Measurements from ENCODE around the gene FGF22.

The FGF22 gene

DNA sequence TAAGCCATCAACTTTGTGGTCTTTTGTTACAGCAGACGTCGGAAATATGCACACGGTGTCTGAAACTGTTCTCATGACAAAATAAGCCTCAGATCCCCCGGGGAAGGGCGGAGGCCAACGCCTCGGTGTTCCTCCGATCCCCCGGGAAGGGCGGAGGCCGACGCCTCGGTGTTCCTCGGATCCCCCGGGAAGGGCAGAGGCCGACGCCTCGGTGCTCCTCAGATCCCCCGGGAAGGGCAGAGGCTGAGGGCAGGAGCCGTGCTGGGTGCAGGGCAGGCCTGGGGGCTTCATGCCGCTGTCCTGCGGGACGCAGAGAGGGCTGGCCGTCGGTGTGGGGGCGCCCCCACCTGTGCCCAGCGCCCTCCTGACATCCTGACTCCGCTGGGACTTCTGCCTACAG lies 4.7 kb downstream of the FGF22 start:
- no peak for DNase-seq (ENCODE audit: low spot score)

DNA sequence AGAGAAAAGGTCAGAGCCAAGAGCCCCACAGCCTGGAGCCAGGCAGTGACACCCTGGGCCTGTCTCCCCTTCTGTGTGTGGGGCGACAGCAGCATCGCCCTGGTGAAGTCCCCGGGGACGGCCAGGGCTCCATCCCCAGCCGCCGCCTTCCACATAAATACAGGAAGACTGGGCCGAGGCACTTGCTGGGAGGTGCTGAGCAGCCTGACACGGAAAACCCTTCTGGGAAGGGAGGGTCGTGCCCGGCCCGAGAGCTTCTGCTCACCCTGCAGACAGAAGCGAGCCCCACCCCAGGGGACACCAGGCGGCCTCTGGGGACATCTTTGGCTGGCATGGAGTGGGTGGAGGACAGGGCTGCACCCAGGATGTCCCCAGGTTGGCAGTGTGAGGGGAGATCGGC lies 5.1 kb downstream of the FGF22 start:
- no peak for DNase-seq (ENCODE audit: low spot score)

DNA sequence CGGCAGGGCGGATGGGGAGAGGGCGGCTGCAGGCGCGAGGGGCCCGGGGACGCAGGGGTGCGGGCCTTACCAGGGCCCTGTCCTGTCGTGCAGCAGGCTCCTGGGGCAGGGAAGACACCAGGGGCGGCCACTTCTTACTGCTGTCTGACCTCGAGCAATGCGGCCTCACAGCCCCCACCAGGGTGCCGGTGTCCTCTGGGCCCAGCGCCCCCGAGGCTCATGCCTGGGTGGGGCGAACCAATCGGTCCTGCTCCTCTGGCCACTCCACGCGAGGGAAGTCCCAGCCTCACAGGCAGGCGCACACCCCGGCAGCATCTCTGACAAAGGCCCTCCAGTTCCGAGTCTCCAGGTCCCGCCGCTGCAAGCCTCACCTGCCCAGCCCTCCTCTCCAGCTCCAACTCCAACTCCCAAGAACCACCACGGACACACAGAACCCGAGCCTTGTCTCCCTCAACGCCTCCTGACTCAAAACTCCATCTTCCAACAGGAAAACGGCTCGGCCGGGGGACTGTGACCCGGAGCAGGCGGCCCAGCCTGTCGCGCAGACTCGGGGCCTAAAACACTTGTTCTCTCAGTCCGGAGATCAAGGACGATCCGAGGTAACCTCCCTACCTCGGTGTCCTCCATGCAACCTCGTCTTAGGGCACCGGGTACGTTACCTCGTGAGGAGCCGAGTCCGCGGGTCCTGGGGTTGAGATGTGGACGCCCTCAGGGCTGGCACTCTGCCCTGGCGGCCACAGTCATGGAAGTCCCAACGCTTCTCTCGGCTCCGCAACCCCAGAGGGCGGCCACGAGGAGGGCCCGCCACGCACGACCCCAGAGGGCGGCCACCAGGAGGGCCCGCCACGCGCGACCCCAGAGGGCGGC lies 6.5 kb downstream of the FGF22 start:
- DNase-seq (ENCODE audit: low spot score): no peak

GRCh38 chr19:646779-647565 lies 7.3 kb downstream of the FGF22 start:
- DNase-seq (ENCODE audit: low spot score): no peak

GRCh38 chr19:647566-648284 lies 8.0 kb downstream of the FGF22 start:
- DNase-seq (ENCODE audit: low spot score): no peak

DNA sequence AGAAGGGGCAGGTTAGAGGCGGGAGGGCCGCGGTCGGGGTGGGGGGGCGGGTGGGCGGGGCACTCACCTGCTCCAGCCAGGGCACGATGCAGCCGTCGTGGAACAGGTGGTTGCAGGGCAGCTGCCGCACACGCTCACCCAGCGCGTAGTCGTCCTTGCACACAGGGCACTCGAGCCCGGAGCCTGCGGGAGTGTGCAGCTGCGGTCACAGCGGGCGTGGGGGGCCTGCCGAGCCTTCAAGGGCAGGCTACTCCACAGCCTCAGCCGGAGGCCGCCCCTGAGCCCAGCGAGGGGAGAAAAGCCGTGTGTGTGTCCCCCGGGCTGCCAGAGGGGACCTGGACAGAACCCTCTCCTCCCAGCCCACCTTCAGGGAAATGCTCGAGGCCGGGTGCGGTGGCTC lies 8.6 kb downstream of the FGF22 start:
- no peak for DNase-seq (ENCODE audit: low spot score)

- no peak for DNase-seq (ENCODE audit: low spot score)
Observed at GRCh38 chr19:648904-649801, 9.5 kb downstream of the FGF22 start.

DNA sequence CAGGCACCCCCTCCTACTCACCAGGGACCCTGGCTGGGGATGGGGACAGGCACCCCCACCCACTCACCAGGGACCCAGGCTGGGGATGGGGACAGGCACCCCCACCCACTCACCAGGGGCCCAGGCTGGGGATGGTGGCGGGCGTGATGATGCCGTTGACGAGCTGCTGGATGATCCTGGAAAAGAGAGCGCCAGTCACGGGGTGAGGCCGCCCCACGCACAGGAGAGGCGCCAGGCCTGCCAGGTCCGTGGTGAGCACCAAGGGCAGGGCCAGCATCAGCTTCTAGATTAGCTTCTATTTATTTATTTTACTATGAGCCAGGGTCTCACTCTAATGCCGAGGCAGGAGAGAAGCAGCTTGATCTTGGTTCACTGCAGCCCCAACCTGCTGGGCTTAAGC lies 10.4 kb downstream of the FGF22 start:
- no peak for DNase-seq (ENCODE audit: low spot score)

DNA sequence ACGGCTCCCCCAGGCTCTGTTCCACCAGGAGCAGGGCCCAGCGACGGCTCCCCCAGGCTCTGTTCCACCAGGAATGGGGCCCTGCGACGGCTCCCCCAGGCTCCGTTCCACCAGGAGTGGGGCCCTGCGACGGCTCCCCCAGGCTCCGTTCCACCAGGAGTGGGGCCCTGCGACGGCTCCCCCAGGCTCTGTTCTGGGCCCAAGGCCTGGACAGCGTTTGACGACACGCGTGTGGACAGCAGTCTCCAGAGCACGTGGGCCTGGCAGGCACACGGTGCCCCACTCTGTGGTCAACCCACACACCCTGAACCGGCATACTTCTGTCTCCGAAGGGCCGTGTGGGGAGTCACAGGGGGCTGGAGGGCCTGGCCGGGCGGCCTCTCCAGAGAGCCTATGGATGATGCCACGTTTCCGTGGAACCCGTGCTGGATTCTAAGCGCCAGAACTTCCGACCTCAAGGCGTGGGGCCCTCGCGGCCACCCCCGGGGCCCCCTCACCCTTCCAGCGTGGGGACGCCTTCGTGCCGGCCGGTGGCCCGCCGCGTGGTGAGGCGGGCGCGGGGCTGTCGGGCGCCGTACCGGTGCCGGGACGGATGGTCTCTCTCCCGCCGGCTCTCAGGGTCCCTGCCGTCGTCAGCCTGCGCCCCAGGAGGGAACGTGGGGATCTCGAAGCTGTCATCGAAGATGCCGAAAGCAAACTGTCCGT lies 11.6 kb downstream of the FGF22 start:
- no peak for DNase-seq (ENCODE audit: low spot score)

DNA sequence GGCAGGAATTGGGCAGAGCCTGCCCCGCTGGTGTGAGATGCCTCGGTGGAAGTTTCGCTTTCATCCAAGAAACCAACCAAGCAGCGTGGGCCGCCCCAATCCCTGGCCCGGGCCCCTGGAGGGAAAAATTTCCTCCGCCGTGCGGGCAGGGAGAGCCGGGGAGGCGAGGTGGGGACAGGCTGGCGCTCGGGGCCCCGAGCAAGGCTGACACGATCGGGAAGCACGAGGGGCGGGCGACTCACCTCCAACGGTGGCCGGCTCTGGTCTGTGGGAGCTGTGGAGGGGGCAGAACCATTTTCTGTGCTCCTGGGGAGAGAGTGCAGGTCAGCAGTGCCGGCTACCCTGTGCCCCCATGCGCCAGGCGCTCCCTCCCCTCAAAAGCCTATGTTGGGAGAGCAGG lies 12.3 kb downstream of the FGF22 start:
- no peak for DNase-seq (ENCODE audit: low spot score)

- DNase-seq (ENCODE audit: low spot score): no peak
Observed at GRCh38 chr19:652467-653389, 13.0 kb downstream of the FGF22 start.

- no peak for DNase-seq (ENCODE audit: low spot score)
Observed at GRCh38 chr19:653425-653824, 13.7 kb downstream of the FGF22 start.

DNA sequence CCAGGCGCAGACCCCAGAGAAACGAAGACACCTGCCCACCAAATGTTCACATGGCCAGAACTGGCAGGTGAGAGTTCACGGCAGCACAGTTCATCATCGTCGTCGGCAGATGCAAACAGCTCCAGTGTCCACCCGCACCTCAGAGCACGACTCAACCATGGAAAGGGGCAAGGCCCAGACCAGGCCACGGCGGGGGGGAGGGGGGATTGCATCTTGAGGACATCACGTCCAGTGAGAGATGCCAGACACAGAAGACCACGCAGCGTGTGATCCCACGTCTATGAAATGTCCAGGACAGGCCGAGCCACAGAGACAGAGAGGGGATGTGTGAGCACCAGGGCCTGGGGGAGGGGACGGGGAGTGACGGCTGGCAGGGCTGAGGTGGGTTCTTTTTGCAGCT lies 16.0 kb downstream of the FGF22 start:
- no peak for DNase-seq (ENCODE audit: low spot score)

DNA sequence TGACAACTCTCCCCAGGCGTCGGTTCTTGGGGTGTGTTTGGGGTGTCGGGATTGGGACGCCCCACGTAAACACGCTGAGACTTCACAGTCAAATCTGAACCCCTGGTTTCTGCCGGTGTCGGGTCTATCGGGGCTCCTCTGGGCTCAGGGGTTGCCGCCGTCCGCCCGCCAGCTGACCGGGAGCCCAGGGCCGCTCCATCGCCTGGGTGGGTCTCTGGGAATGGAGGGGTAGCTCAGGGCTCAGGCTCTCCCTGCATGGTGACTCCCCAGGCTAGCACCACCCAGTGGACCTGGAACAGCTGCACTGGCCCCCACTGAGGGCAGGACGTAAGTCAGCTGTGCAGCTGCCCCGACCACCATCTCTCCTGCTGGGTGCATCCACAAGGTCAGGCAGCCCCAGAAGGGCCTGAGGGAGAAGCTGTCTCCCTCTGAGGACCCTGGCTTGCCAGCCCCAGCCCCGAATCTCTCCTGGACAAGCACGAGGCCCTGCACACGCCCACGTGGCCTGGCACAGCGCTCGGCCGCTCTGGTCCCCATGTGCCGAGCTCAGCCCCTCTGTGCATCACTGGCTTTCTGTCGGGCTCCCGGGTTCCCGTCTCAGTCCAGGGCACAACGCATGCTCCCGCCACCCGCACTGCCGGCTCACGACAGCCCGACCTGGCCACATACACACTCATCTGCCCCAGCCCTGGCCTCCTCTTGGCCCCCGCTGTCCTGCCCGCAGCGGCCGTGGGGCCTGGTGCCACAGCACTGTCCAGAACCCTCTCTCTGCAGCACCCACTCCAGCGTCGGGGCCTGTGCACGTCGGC lies 17.3 kb downstream of the FGF22 start:
- DNase-seq (ENCODE audit: low spot score): no peak

GRCh38 chr19:657611-658010 lies 17.9 kb downstream of the FGF22 start:
- DNase-seq (ENCODE audit: low spot score): no peak

- DNase-seq (ENCODE audit: low spot score): no peak
Observed at GRCh38 chr19:658059-658839, 18.6 kb downstream of the FGF22 start.

DNA sequence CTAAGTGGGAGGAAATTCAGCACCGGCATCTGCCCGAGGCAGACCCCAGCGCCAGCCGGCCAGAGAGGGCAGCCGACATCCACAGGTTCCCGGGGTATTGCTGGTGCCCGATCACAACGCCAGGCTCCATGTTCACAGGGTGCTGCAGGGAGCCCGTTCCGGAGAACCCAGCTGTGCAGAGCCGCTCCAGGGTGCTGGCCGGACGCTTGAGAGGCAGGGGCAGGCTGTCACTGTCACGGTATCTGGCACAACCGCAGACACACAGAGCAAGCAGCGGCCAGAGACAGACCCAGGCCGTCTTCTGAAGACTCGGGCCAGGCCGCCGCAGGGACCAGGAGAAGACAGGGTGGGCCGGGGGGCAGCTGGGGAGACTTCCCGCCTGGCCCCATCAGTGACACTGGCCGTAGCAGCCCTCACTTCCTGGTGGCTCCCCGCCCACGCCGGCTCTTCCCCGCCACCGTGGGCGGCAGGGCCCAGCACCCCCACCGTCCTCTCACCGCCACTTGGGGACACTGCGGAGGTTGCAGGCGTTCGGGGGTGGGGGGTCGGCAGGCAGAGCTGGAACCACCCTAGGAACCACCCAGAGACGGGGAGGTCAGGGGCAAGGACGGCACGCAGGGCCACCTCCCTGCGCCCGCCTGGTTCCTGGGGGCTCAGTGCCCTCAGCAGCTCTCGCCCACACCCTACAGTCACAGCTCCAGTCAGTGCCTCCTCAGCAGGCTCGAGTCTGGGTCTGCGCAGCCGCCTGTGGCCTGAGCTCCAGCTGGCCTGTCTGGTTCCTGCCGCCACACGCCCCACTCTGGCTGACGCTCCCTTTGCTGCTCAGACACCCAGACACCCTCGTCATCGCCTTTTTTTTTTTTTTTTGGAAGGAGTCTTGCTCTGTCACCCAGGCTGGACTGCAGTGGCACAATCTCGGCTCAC lies 19.5 kb downstream of the FGF22 start:
- DNase-seq (ENCODE audit: low spot score): no peak

All from HuH-7 (cell line).